GM21360 (cell line): ENCODE measurements around the gene KIF1B.

Experiments
- ATAC-seq: cut with Tn5 transposase; IDR thresholded peaks from one replicate; pipeline ENCODE4 v1.9.1; 2021; ENCODE audit warnings: mild to moderate bottlenecking, moderate library complexity; ENCODE audit not compliant: unreplicated experiment

KIF1B gene

GRCh38 chr1:10209905-10210810, at the start of gene KIF1B:
KIF1B (plus strand) TSS chr1:10210570; CDS start chr1:10232329, 21,759 bp downstream.
- ATAC-seq = peak; percentile 90

- ATAC-seq = no peak
Observed at GRCh38 chr1:10160907-10161490, 49.4 kb upstream of the KIF1B start.

GRCh38 chr1:10161541-10162290, 48.7 kb upstream of the KIF1B start:
- ATAC-seq = no peak

GRCh38 chr1:10168912-10169514, 41.4 kb upstream of the KIF1B start:
- no peak for ATAC-seq

GRCh38 chr1:10170239-10170574, 40.2 kb upstream of the KIF1B start:
- ATAC-seq = no peak

- ATAC-seq = no peak
Observed at GRCh38 chr1:10171105-10171767, 39.1 kb upstream of the KIF1B start.

GRCh38 chr1:10171995-10172669, 38.2 kb upstream of the KIF1B start:
- no peak for ATAC-seq

GRCh38 chr1:10173582-10173981, 36.8 kb upstream of the KIF1B start:
- no peak for ATAC-seq

- no peak for ATAC-seq
Observed at GRCh38 chr1:10177876-10178275, 32.5 kb upstream of the KIF1B start.

GRCh38 chr1:10178597-10179405, 31.6 kb upstream of the KIF1B start:
- ATAC-seq = no peak

- no peak for ATAC-seq
Observed at GRCh38 chr1:10179406-10180091, 30.8 kb upstream of the KIF1B start.

GRCh38 chr1:10181154-10181553, 29.2 kb upstream of the KIF1B start:
- no peak for ATAC-seq

- ATAC-seq = no peak
Observed at GRCh38 chr1:10185759-10186158, 24.6 kb upstream of the KIF1B start.

GRCh38 chr1:10186331-10187025, 23.9 kb upstream of the KIF1B start:
- ATAC-seq = no peak

GRCh38 chr1:10187026-10187334, 23.4 kb upstream of the KIF1B start:
- no peak for ATAC-seq

GRCh38 chr1:10188133-10188650, 22.2 kb upstream of the KIF1B start:
- no peak for ATAC-seq

- no peak for ATAC-seq
Observed at GRCh38 chr1:10189659-10190058, 20.7 kb upstream of the KIF1B start.

GRCh38 chr1:10192263-10192662, 18.1 kb upstream of the KIF1B start:
- no peak for ATAC-seq
